Measurements from ENCODE around the gene TBC1D24. TPM values are rescaled to one million over a fixed set of nuclear protein-coding genes. Genes with fewer than 3 reads are reported as not detected.

Gene TBC1D24
- total RNA-seq, 2 donors from 2014 or later = 9.6 to 10.5 TPM

DNA sequence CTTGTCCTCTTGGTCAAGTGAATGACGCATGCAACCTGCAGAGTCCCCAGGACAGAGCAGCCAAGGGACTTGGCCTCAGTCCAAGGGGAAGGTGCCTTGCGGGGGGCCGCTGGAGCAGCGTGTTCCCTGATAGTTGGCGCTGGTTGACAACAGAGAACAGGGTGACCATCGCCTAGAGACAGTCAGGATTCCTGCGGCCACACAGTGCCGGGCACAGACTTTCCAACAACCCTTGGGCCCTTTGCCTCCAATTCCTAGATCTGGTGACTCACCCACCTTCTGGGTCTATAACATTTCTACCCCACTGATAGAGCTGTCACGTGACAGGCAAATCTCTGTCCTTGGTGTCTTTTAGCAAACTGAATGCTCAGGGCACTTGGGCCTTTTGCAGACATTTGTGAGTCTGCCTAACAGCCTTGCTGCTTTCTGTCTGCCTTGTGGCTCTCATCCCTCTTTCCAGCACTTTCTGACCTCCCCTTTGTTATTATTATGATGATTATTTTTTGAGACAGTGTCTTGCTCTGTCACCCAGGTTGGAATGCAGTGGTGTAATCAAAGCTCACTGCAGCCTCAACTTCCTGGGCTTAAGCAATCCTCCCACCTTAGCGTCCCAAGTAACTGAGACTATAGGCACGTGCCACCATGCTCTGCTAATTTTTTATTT lies 26.9 kb upstream of the TBC1D24 start:
- Histone ChIP-seq H3K9me3 (no peaks in the 10 kb centered on the region), H3K4me1 (no peaks in the 10 kb centered on the region), H3K4me3 (no peak overlapping the region), H3K27me3 (no peaks in the 10 kb centered on the region), H3K36me3 (peaks cover 7% of the 10 kb centered on the region), H3K27ac (no peak overlapping the region)
- DNase-seq (ENCODE audit: low spot score) = no peak
- TF ChIP-seq, protein P1, sequence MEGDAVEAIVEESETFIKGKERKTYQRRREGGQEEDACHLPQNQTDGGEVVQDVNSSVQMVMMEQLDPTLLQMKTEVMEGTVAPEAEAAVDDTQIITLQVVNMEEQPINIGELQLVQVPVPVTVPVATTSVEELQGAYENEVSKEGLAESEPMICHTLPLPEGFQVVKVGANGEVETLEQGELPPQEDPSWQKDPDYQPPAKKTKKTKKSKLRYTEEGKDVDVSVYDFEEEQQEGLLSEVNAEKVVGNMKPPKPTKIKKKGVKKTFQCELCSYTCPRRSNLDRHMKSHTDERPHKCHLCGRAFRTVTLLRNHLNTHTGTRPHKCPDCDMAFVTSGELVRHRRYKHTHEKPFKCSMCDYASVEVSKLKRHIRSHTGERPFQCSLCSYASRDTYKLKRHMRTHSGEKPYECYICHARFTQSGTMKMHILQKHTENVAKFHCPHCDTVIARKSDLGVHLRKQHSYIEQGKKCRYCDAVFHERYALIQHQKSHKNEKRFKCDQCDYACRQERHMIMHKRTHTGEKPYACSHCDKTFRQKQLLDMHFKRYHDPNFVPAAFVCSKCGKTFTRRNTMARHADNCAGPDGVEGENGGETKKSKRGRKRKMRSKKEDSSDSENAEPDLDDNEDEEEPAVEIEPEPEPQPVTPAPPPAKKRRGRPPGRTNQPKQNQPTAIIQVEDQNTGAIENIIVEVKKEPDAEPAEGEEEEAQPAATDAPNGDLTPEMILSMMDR (IDR thresholded peaks at IDR 0.05) = no peak

DNA sequence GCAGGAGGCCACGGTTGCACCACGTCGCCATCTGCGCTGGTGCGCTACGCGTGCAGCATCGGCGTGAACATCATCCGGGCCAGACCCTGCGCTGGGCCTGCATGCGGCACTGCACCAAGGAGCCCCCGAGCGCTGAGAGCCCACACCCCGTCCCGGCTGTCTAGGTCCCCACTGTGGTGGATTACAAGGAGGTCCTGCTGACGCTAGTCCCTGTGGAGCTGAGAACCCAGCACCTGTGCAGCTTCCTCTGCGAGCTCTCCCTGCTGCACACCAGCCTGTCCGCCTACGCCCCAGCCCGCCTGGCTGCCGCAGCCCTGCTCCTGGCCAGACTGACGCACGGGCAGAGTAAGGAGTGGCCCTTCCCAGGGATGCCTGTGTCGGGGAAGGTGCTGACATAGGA lies 25.8 kb upstream of the TBC1D24 start:
- Histone ChIP-seq H3K27ac (no peak overlapping the region), H3K36me3 (peaks cover 7% of the 10 kb centered on the region), H3K4me1 (no peaks in the 10 kb centered on the region), H3K27me3 (no peaks in the 10 kb centered on the region), H3K9me3 (no peaks in the 10 kb centered on the region), H3K4me3 (no peak overlapping the region)
- TF ChIP-seq, protein P1 (IDR thresholded peaks at IDR 0.05) = no peak
- DNase-seq (ENCODE audit: low spot score) = no peak

DNA sequence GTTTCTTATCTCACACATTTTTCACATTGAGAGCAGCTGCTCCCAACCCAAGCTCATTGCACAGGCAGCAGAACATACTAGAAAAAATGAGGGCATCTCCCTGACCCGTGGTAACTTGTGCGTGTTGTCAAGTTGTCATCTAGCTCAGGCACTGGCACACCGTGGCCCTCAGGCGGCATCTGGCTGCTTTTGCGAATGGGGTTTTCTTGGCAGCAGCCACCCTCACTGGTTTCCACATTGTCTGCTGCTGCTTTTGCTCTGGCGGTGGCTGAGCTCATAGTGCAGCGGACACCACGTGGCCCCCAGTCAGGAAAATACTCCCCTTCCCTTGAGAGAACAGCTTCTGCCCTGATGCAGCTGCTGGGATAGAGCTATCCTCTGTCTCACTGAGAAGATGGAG lies 24.4 kb upstream of the TBC1D24 start:
- no peak for DNase-seq (ENCODE audit: low spot score)
- Histone ChIP-seq H3K27ac (no peak overlapping the region), H3K9me3 (no peaks in the 10 kb centered on the region), H3K27me3 (no peaks in the 10 kb centered on the region), H3K36me3 (peaks cover 7% of the 10 kb centered on the region), H3K4me1 (no peaks in the 10 kb centered on the region), H3K4me3 (no peak overlapping the region)
- TF ChIP-seq, protein P1 (IDR thresholded peaks at IDR 0.05) = no peak

DNA sequence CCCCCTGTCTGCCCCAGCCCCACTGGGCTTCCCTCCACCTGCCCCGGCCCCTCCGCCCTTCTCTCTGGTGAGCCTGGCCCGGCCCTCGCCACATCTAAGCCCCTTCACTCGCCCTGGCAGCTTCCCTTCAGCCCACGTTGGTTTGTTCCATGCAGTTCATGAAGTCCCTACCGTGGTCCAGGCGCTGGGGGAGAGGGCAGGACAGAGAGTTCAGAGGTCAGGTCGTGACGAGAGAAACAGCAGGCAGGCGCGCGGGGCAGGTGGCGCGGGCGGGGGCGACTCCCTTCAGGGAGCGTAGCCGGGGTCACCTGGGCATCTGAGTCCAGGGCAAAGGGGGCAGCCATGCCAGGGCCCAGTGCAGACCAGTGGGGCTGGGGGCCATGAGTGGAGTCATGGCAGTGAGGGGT lies 23.9 kb upstream of the TBC1D24 start:
- H3K4me1 ChIP-seq = no peaks in the 10 kb centered on the region
- no peak for DNase-seq (ENCODE audit: low spot score)
- TF ChIP-seq, protein P1 (IDR thresholded peaks at IDR 0.05) = no peak
- H3K4me3 ChIP-seq = no peak overlapping the region
- H3K27ac ChIP-seq = no peak overlapping the region
- H3K36me3 ChIP-seq = peaks cover 7% of the 10 kb centered on the region
- H3K9me3 ChIP-seq = no peaks in the 10 kb centered on the region
- no peaks in the 10 kb centered on the region for H3K27me3 ChIP-seq

DNA sequence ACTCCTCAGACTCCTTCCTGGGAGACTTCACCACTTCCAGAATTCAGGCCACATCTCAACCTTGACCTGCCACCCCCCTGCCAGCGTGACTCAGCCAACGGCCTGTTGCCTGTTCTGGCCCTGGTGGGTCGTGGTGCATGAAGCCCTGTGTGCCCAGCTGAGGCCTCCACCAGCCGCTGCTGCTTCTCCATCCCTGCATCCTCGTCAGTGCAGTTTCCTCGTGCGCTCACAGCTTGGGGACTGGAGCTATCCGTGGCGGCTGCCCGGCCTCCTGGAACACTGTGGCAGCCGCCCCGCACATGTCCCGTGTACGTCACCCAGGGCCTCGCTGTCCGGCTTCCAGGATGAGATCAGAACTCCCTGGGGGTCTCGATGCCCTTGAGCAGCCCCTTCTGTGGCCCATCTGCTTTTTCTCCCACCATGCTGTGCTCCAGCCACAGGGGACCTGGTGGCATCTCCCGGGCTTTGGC lies 23.0 kb upstream of the TBC1D24 start:
- H3K27me3 ChIP-seq = no peaks in the 10 kb centered on the region
- H3K4me3 ChIP-seq = no peak overlapping the region
- H3K9me3 ChIP-seq = no peaks in the 10 kb centered on the region
- TF ChIP-seq, protein P1 (IDR thresholded peaks at IDR 0.05) = no peak
- H3K36me3 ChIP-seq = peaks cover 7% of the 10 kb centered on the region
- no peak for DNase-seq (ENCODE audit: low spot score)
- H3K27ac ChIP-seq = no peak overlapping the region
- H3K4me1 ChIP-seq = no peaks in the 10 kb centered on the region

DNA sequence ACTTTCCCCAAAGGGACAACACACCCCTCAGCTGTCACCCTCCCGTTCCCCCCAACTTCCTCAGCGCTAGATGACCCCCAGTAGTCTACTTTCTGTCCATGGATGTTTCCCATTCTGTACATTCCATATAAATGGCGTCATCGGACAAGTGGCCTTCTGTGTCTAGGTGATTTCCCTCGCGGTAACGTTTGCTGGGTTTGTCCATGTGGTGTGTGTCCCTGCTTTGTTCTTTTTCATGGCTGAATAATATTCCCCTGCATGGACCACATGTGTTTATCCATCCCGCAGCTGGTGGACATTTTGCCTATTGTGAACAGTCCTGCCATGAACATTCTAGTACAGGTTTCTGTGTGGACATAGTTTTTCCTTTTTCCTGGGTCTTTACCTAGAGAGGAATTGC lies 22.3 kb upstream of the TBC1D24 start:
- Histone ChIP-seq H3K4me1 (no peaks in the 10 kb centered on the region), H3K4me3 (no peak overlapping the region), H3K27me3 (no peaks in the 10 kb centered on the region), H3K27ac (no peak overlapping the region), H3K9me3 (no peaks in the 10 kb centered on the region), H3K36me3 (peaks cover 7% of the 10 kb centered on the region)
- DNase-seq (ENCODE audit: low spot score) = no peak
- TF ChIP-seq, protein P1 (IDR thresholded peaks at IDR 0.05) = no peak
